MM.1S (cell line): ENCODE results near the gene ARHGAP42.
"Not testable (repeated sequence)": the region's sequence is repeated elsewhere in the genome, so short reads cannot be mapped to it uniquely, and the experiment has no call there.

Experiments
- DNase-seq: peaks from one replicate; pipeline ENCODE4 v3.0.0-alpha.2; 2015
- H2AFZ ChIP-seq: fragments of 300-600 bp; sonication (generic); 2 replicates; pipeline ENCODE4 v1.6.0; 2016; ENCODE audit warnings: antibody characterized with exemption, low read length
- H3F3A ChIP-seq: fragments of 300-600 bp; sonication (generic); 2 replicates; pipeline ENCODE4 v1.6.1; 2016; ENCODE audit warnings: mild to moderate bottlenecking, antibody characterized with exemption, low read length, moderate library complexity, mixed read lengths; ENCODE audit not compliant: insufficient read depth
- H3K27ac ChIP-seq: fragments of 300-600 bp; sonication (generic); 2 replicates; pipeline ENCODE4 v1.5.1; 2016; ENCODE audit warnings: mild to moderate bottlenecking, low read length
- H3K27me3 ChIP-seq: fragments of 300-600 bp; sonication (generic); replicated peaks from 2 replicates; pipeline ENCODE4 v1.6.0; 2016; ENCODE audit warnings: low read length; ENCODE audit not compliant: insufficient read depth
- H3K36me3 ChIP-seq: fragments of 300-600 bp; sonication (generic); replicated peaks from 2 replicates; pipeline ENCODE4 v1.6.1; 2016; ENCODE audit warnings: mild to moderate bottlenecking, low read length, mixed read lengths; ENCODE audit not compliant: insufficient read depth
- H3K4me1 ChIP-seq: fragments of 300-600 bp; sonication (generic); 2 replicates; pipeline ENCODE4 v1.6.1; 2016; ENCODE audit warnings: low read length, mixed read lengths
- H3K4me2 ChIP-seq: fragments of 300-600 bp; sonication (generic); 2 replicates; pipeline ENCODE4 v1.6.0; 2016; ENCODE audit warnings: low read depth, low read length
- H3K4me3 ChIP-seq: fragments of 300-600 bp; sonication (generic); 2 replicates; pipeline ENCODE4 v1.5.1; 2016; ENCODE audit warnings: low read length, mixed read lengths
- H3K79me2 ChIP-seq: fragments of 300-600 bp; sonication (generic); 2 replicates; pipeline ENCODE4 v1.6.1; 2016; ENCODE audit warnings: mixed run types, low read length, mixed read lengths
- H3K9ac ChIP-seq: fragments of 300-600 bp; sonication (generic); 2 replicates; pipeline ENCODE4 v1.6.1; 2016; ENCODE audit warnings: low read length, mixed read lengths
- H3K9me2 ChIP-seq: fragments of 300-600 bp; sonication (generic); replicated peaks from 2 replicates; pipeline ENCODE4 v1.6.1; 2016; ENCODE audit warnings: mild to moderate bottlenecking, low read length, mixed read lengths; ENCODE audit not compliant: insufficient read depth
- H3K9me3 ChIP-seq: fragments of 300-600 bp; sonication (generic); replicated peaks from 2 replicates; pipeline ENCODE4 v1.6.1; 2016; ENCODE audit warnings: mild to moderate bottlenecking, low read length, mixed read lengths; ENCODE audit not compliant: insufficient read depth
- H4K20me1 ChIP-seq: fragments of 300-600 bp; sonication (generic); 2 replicates; pipeline ENCODE4 v1.6.1; 2016; ENCODE audit warnings: mild to moderate bottlenecking, low read length, moderate library complexity, mixed read lengths; ENCODE audit not compliant: insufficient read depth
- CTCF ChIP-seq: fragments of 300-600 bp; sonication (generic); IDR thresholded peaks from 2 replicates; pipeline ENCODE4 v1.5.1; 2016; ENCODE audit warnings: antibody characterized with exemption, low read length, mixed read lengths
- EZH2 ChIP-seq: fragments of 300-600 bp; sonication (generic); optimal IDR thresholded peaks from 2 replicates; pipeline ENCODE3; 2017; ENCODE audit warnings: low read depth, mild to moderate bottlenecking, antibody characterized with exemption, low read length, mixed read lengths
- EZH2phosphoT487 ChIP-seq: fragments of 300-600 bp; sonication (generic); IDR thresholded peaks from 2 replicates; pipeline ENCODE4 v1.6.1; 2018; ENCODE audit warnings: antibody characterized with exemption, low read length

ARHGAP42 gene

GRCh38 chr11:101008961-101009689 is 322.0 kb downstream of the ARHGAP42 start:
- no peak for DNase-seq
- TF ChIP-seq CTCF (no peak), EZH2 (no peak), EZH2phosphoT487 (no peak)
- Histone ChIP-seq H3K36me3 (no peaks in the 10 kb centered on the region), H3K4me3 (no peak overlapping the region), H3K27me3 (no peaks in the 10 kb centered on the region), H3K79me2 (no peaks in the 10 kb centered on the region), H3K9ac (no peak overlapping the region), H4K20me1 (no peaks in the 10 kb centered on the region), H3K4me1 (no peaks in the 10 kb centered on the region), H2AFZ (no peak overlapping the region), H3K27ac (no peak overlapping the region), H3F3A (no peaks in the 10 kb centered on the region), H3K4me2 (no peak overlapping the region), H3K9me3 (no peaks in the 10 kb centered on the region), H3K9me2 (no peaks in the 10 kb centered on the region)

GRCh38 chr11:101009690-101010055 is 322.6 kb downstream of the ARHGAP42 start:
- H3K27ac ChIP-seq = no peak overlapping the region

GRCh38 chr11:101010899-101011298 is 323.8 kb downstream of the ARHGAP42 start:
- Histone ChIP-seq H3K79me2 (no peaks in the 10 kb centered on the region), H3K9me3 (no peaks in the 10 kb centered on the region), H3K9me2 (no peaks in the 10 kb centered on the region), H4K20me1 (no peaks in the 10 kb centered on the region), H3K4me1 (no peaks in the 10 kb centered on the region), H3F3A (no peaks in the 10 kb centered on the region), H3K4me2 (no peak overlapping the region), H3K4me3 (no peak overlapping the region), H2AFZ (no peak overlapping the region), H3K36me3 (no peaks in the 10 kb centered on the region), H3K27ac (no peak overlapping the region), H3K9ac (no peak overlapping the region), H3K27me3 (no peaks in the 10 kb centered on the region)
- TF ChIP-seq EZH2 (no peak), EZH2phosphoT487 (no peak), CTCF (no peak)
- DNase-seq = no peak

More at GRCh38 chr11:101009690-101010055, 322.6 kb downstream of the ARHGAP42 start:
- H3K79me2 ChIP-seq = no peaks in the 10 kb centered on the region
- no peaks in the 10 kb centered on the region for H3K9me2 ChIP-seq
- no peak overlapping the region for H2AFZ ChIP-seq
- H3K4me2 ChIP-seq = no peak overlapping the region
- H3K27me3 ChIP-seq = no peaks in the 10 kb centered on the region
- no peak overlapping the region for H3K9ac ChIP-seq
- H3K4me3 ChIP-seq = no peak overlapping the region
- H3K36me3 ChIP-seq = no peaks in the 10 kb centered on the region
- no peaks in the 10 kb centered on the region for H3F3A ChIP-seq
- no peaks in the 10 kb centered on the region for H3K9me3 ChIP-seq
- H3K4me1 ChIP-seq = no peaks in the 10 kb centered on the region
- no peaks in the 10 kb centered on the region for H4K20me1 ChIP-seq
- no peak for DNase-seq
- TF ChIP-seq EZH2phosphoT487 (no peak), EZH2 (no peak)

GRCh38 chr11:101011881-101012280 is 324.8 kb downstream of the ARHGAP42 start:
- Histone ChIP-seq H3K79me2 (no peaks in the 10 kb centered on the region), H3K9me3 (no peaks in the 10 kb centered on the region), H3K27ac (no peak overlapping the region), H3K27me3 (no peaks in the 10 kb centered on the region), H3K9ac (no peak overlapping the region), H3K36me3 (no peaks in the 10 kb centered on the region), H2AFZ (no peak overlapping the region), H3F3A (no peaks in the 10 kb centered on the region), H3K9me2 (no peaks in the 10 kb centered on the region), H3K4me2 (no peak overlapping the region), H3K4me3 (no peak overlapping the region), H4K20me1 (no peaks in the 10 kb centered on the region), H3K4me1 (no peaks in the 10 kb centered on the region)
- no peak for DNase-seq
- TF ChIP-seq EZH2phosphoT487 = no peak
- no peak for TF ChIP-seq CTCF
- no peak for TF ChIP-seq EZH2

- H3K4me3 ChIP-seq, H3K27me3 ChIP-seq, H3K9ac ChIP-seq, H3K36me3 ChIP-seq, H2AFZ ChIP-seq, H4K20me1 ChIP-seq, H3K9me3 ChIP-seq, H3K79me2 ChIP-seq, H3K4me2 ChIP-seq, H3K9me2 ChIP-seq, DNase-seq, H3K27ac ChIP-seq, H3K4me1 ChIP-seq, H3F3A ChIP-seq: not testable (repeated sequence)
These were observed 326.6 kb downstream of the ARHGAP42 start for GRCh38 chr11:101013702-101014101.
